Upper lobe of right lung (tissue), 1 donor: Measurements from ENCODE around the gene LGR6. TPM values are rescaled to one million over a fixed set of nuclear protein-coding genes. Genes with fewer than 3 reads are reported as not detected.

Experiments used
- ATAC-seq: fragments of 200-7000 bp; cut with Tn5 transposase; one replicate; pipeline ENCODE4 v1.9.1; 2020; ENCODE audit warnings: mild to moderate bottlenecking, moderate library complexity
- DNase-seq: peaks from one replicate; pipeline ENCODE4 v3.0.0-alpha.2; 2020
- H3K27ac ChIP-seq: fragments of 200-600 bp; one replicate; pipeline ENCODE4 v1.8.0; 2022
- H3K27me3 ChIP-seq: fragments of 200-600 bp; one replicate; pipeline ENCODE4 v1.8.0; 2022; ENCODE audit warnings: mild to moderate bottlenecking
- H3K36me3 ChIP-seq: fragments of 200-600 bp; one replicate; pipeline ENCODE4 v1.8.0; 2022
- H3K4me1 ChIP-seq: fragments of 200-600 bp; one replicate; pipeline ENCODE4 v1.8.0; 2022
- H3K4me3 ChIP-seq: fragments of 200-600 bp; one replicate; pipeline ENCODE4 v1.8.0; 2022; ENCODE audit warnings: mild to moderate bottlenecking
- H3K9me3 ChIP-seq: fragments of 200-600 bp; one replicate; pipeline ENCODE4 v1.8.0; 2022
- CTCF ChIP-seq: fragments of 200-600 bp; IDR thresholded peaks from one replicate; pipeline ENCODE4 v1.8.0; 2022; ENCODE audit warnings: antibody characterized with exemption
- intact Hi-C: fragments of 100-400 bp; cut with DNase I; formaldehyde crosslinking; loops from one replicate; pipeline ENCODE4 v1.11.0; 2022
- total RNA-seq: library from RNA; stranded (reverse); fragmentation: NEBNext Ultra II Directional; extraction: Animal tissue kit (Norgen Biotek cat#: 25700); gene quantifications from one replicate; pipeline ENCODE4 v1.2.1, GENCODE V29; 2021
- donor health status: DM: no; HTN: yes; CAD: no; lungs with severe emphysema.

LGR6 gene
- total RNA-seq, 1 donor from 2014 or later: 1.8 TPM

DNA sequence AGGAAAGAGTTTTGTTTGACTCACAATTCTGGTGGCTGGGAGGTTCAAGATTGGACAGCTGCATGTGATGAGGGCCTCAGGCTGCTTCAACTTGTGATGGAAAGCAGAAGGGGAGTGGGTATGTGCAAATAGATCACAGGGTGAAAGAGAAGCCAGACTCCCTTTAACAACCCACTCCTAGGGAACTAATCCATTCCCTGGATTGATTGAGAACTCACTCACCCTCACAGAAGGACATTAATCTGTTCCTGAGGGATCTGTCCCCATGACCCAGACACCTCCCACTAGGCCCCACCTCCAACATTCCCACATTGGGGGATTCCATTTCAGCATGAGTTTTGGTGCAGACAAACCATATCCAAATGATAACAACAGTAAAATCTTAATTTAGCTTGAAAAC, 122.6 kb downstream of the LGR6 start:
- no peaks in the 10 kb centered on the region for H3K9me3 ChIP-seq
- H3K27ac ChIP-seq: no peak overlapping the region
- no peak for ATAC-seq
- H3K4me3 ChIP-seq: no peak overlapping the region
- no peak for TF ChIP-seq CTCF
- intact Hi-C loops: loop anchor here (5.0 kb wide), 1 partner anchor 129 kb away; no protein-coding TSS in a partner anchor
- DNase-seq: no peak
- no peaks in the 10 kb centered on the region for H3K27me3 ChIP-seq
- no peaks in the 10 kb centered on the region for H3K36me3 ChIP-seq
- peaks cover 8% of the 10 kb centered on the region for H3K4me1 ChIP-seq

DNA sequence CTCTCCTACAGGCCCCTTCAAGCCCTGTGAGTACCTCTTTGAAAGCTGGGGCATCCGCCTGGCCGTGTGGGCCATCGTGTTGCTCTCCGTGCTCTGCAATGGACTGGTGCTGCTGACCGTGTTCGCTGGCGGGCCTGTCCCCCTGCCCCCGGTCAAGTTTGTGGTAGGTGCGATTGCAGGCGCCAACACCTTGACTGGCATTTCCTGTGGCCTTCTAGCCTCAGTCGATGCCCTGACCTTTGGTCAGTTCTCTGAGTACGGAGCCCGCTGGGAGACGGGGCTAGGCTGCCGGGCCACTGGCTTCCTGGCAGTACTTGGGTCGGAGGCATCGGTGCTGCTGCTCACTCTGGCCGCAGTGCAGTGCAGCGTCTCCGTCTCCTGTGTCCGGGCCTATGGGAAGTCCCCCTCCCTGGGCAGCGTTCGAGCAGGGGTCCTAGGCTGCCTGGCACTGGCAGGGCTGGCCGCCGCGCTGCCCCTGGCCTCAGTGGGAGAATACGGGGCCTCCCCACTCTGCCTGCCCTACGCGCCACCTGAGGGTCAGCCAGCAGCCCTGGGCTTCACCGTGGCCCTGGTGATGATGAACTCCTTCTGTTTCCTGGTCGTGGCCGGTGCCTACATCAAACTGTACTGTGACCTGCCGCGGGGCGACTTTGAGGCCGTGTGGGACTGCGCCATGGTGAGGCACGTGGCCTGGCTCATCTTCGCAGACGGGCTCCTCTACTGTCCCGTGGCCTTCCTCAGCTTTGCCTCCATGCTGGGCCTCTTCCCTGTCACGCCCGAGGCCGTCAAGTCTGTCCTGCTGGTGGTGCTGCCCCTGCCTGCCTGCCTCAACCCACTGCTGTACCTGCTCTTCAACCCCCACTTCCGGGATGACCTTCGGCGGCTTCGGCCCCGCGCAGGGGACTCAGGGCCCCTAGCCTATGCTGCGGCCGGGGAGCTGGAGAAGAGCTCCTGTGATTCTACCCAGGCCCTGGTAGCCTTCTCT, 124.6 kb downstream of the LGR6 start:
- H3K27ac ChIP-seq: no peak overlapping the region
- no peak for ATAC-seq
- no peaks in the 10 kb centered on the region for H3K9me3 ChIP-seq
- no peaks in the 10 kb centered on the region for H3K27me3 ChIP-seq
- H3K36me3 ChIP-seq: no peaks in the 10 kb centered on the region
- DNase-seq: no peak
- no peak overlapping the region for H3K4me3 ChIP-seq
- H3K4me1 ChIP-seq: no peaks in the 10 kb centered on the region
- intact Hi-C loops: loop anchor here (5.0 kb wide), 1 partner anchor 131 kb away; no protein-coding TSS in a partner anchor
- no peak for TF ChIP-seq CTCF

GRCh38 chr1:202319381-202320080, 125.9 kb downstream of the LGR6 start:
- no peak for ATAC-seq
- DNase-seq: no peak
- intact Hi-C loops: loop anchor here (5.0 kb wide), 1 partner anchor 132 kb away; no protein-coding TSS in a partner anchor
- no peaks in the 10 kb centered on the region for H3K4me1 ChIP-seq
- H3K36me3 ChIP-seq: no peaks in the 10 kb centered on the region
- no peak overlapping the region for H3K27ac ChIP-seq
- H3K9me3 ChIP-seq: no peaks in the 10 kb centered on the region
- no peaks in the 10 kb centered on the region for H3K27me3 ChIP-seq
- H3K4me3 ChIP-seq: no peak overlapping the region
- TF ChIP-seq CTCF: no peak

DNA sequence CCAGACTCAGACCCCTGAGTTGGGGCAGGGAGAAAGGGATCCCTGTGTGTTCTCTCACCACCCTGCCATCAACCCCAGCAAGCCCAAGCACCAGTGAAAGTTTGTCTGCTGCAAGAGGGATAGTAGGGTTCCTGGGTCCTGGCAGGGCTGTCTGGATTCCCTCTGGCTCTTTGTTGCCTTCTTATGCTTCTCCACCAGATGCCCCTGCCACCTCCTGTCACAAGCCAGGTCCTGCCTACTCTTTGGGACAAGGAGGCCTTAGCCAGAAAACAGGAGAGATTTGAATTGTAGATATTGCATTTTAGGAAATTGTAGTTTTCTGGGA, 126.4 kb downstream of the LGR6 start:
- Histone ChIP-seq H3K4me1 (no peaks in the 10 kb centered on the region), H3K27me3 (no peaks in the 10 kb centered on the region), H3K9me3 (no peaks in the 10 kb centered on the region), H3K27ac (no peak overlapping the region), H3K4me3 (no peak overlapping the region), H3K36me3 (no peaks in the 10 kb centered on the region)
- ATAC-seq (no peak), DNase-seq (no peak)
- no peak for TF ChIP-seq CTCF
- intact Hi-C loops: no loop called here

GRCh38 chr1:202323731-202324130, 130.1 kb downstream of the LGR6 start:
- Histone ChIP-seq H3K27ac (no peak overlapping the region), H3K4me3 (no peak overlapping the region), H3K9me3 (no peaks in the 10 kb centered on the region), H3K36me3 (no peaks in the 10 kb centered on the region), H3K4me1 (no peaks in the 10 kb centered on the region), H3K27me3 (no peaks in the 10 kb centered on the region)
- ATAC-seq: no peak
- DNase-seq: no peak
- TF ChIP-seq CTCF: no peak
- intact Hi-C loops: no loop called here
